Measurements from ENCODE around the gene NFE2L2.

DNA sequence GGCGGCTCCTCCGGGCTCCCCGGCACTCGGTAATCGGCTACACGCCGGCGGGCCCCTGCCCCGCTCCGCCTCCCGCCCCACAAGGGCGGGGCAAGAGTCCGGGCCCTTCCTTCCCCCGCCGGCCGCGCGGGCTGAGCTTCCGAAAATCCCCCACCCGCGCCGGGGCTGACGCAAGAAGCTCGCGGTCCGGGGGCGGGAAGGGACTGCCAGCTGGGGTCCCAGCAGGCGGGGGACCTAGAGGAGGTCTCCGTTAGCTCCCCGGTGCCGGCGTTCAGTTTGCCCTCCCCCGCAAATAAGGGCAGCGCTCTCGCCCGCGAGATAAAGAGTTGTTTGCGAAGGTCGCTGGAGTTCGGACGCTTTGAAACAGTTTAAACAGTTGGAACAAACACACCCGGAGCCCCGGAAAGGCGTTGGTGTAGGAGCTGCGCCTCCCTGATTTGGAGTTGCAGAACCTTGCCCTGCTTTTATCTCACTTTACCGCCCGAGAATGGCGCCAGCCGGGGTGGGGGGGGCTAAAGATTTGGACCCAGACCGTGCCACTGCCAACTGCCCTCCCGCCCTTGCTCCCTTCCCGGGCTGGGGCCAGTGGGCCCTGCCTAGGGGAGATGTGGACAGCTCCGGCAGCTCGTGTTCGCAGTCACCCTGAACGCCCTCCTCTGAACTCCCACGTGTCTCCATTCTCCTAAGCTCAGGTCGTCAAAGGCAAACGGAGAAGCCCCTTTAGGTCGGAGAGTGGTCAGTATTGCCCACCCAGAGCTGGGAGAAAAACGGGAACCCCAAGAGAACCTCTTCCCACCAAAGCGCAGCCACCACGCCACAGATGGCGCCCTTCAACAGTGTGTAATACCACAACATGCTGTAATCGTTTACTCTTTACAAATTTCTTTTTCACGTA lies at the start of gene NFE2L2:
- no peak for TF ChIP-seq EZH2phosphoT487 (conservative IDR thresholded peaks at IDR 0.05; ENCODE audit: low read length)
- TF ChIP-seq, protein P1, sequence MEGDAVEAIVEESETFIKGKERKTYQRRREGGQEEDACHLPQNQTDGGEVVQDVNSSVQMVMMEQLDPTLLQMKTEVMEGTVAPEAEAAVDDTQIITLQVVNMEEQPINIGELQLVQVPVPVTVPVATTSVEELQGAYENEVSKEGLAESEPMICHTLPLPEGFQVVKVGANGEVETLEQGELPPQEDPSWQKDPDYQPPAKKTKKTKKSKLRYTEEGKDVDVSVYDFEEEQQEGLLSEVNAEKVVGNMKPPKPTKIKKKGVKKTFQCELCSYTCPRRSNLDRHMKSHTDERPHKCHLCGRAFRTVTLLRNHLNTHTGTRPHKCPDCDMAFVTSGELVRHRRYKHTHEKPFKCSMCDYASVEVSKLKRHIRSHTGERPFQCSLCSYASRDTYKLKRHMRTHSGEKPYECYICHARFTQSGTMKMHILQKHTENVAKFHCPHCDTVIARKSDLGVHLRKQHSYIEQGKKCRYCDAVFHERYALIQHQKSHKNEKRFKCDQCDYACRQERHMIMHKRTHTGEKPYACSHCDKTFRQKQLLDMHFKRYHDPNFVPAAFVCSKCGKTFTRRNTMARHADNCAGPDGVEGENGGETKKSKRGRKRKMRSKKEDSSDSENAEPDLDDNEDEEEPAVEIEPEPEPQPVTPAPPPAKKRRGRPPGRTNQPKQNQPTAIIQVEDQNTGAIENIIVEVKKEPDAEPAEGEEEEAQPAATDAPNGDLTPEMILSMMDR (IDR thresholded peaks at IDR 0.05; ENCODE audit: insufficient read depth, low read length, poor library complexity, severe bottlenecking): peak; percentile 47

Measured in SU-DHL-6 (cell line).